GM12878 (cell line): Measurements from ENCODE around the gene ZSWIM3.
"Not testable (repeated sequence)": the region's sequence is repeated elsewhere in the genome, so short reads cannot be mapped to it uniquely, and the experiment has no call there.

Source experiments
- POLR2A ChIP-seq: IDR thresholded peaks from 2 replicates; pipeline ENCODE4 v1.6.1; 2011; ENCODE audit warnings: low read depth, mild to moderate bottlenecking, low read length
- POLR2AphosphoS5 ChIP-seq: IDR thresholded peaks from 2 replicates; pipeline ENCODE4 v1.6.1; 2011; ENCODE audit warnings: mild to moderate bottlenecking, low read length, inconsistent platforms
- RAD21 ChIP-seq: IDR thresholded peaks from 2 replicates; pipeline ENCODE4 v1.6.1; 2011; ENCODE audit warnings: mild to moderate bottlenecking, low read depth, low read length, moderate library complexity; ENCODE audit not compliant: insufficient read depth
- RELA ChIP-seq: fragments of 450-650 bp; IDR thresholded peaks from 2 replicates; pipeline ENCODE4 v1.8.0; 2014; ENCODE audit warnings: borderline replicate concordance; ENCODE audit not compliant: partially characterized antibody
- SRF ChIP-seq, 2 experiments: IDR thresholded peaks; 2 replicates each; pipeline ENCODE4 v1.6.1; 2011; ENCODE audit warnings: low read depth in 2 of 2, low read length in 2 of 2, mild to moderate bottlenecking in 1 of 2, moderate library complexity in 1 of 2
- ZNF207 ChIP-seq: fragments of 450-650 bp; IDR thresholded peaks from 2 replicates; pipeline ENCODE4 v1.6.1; 2014; ENCODE audit warnings: antibody characterized with exemption, mild to moderate bottlenecking, borderline replicate concordance
- TF ChIP-seq, protein P1 (sequence below): fragments of 450-650 bp; IDR thresholded peaks from 2 replicates; pipeline ENCODE4 v1.6.1; 2017; ENCODE audit warnings: mild to moderate bottlenecking, moderate library complexity

DNA sequence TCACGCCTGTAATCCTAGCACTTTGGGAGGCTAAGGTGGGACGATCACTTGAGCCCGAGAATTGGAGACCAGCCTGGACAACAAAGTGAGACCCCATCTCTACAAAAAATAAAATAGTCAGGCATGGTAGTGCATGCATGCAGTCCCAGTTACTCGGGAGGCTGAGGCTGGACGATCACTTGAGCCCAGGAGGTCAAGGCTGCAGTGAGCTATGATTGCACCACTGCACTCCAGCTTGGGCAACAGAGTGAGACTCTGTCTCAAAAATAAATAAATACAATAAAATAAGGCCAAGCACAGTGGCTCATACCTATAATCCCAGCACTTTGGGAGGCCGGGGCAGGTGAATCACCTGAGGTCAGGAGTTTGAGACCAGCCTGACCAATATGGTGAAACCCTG lies 43.9 kb downstream of the ZSWIM3 start:
- not testable (repeated sequence) for TF ChIP-seq SRF (IDR thresholded peaks at IDR 0.05; ENCODE audit: low read depth in 2 of 2, low read length in 2 of 2); POLR2A; RELA; ZNF207; RAD21; POLR2AphosphoS5
- TF ChIP-seq, protein P1, sequence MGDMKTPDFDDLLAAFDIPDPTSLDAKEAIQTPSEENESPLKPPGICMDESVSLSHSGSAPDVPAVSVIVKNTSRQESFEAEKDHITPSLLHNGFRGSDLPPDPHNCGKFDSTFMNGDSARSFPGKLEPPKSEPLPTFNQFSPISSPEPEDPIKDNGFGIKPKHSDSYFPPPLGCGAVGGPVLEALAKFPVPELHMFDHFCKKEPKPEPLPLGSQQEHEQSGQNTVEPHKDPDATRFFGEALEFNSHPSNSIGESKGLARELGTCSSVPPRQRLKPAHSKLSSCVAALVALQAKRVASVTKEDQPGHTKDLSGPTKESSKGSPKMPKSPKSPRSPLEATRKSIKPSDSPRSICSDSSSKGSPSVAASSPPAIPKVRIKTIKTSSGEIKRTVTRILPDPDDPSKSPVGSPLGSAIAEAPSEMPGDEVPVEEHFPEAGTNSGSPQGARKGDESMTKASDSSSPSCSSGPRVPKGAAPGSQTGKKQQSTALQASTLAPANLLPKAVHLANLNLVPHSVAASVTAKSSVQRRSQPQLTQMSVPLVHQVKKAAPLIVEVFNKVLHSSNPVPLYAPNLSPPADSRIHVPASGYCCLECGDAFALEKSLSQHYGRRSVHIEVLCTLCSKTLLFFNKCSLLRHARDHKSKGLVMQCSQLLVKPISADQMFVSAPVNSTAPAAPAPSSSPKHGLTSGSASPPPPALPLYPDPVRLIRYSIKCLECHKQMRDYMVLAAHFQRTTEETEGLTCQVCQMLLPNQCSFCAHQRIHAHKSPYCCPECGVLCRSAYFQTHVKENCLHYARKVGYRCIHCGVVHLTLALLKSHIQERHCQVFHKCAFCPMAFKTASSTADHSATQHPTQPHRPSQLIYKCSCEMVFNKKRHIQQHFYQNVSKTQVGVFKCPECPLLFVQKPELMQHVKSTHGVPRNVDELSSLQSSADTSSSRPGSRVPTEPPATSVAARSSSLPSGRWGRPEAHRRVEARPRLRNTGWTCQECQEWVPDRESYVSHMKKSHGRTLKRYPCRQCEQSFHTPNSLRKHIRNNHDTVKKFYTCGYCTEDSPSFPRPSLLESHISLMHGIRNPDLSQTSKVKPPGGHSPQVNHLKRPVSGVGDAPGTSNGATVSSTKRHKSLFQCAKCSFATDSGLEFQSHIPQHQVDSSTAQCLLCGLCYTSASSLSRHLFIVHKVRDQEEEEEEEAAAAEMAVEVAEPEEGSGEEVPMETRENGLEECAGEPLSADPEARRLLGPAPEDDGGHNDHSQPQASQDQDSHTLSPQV = not testable (repeated sequence)
